ENCODE data around the gene OTOP2.

DNA sequence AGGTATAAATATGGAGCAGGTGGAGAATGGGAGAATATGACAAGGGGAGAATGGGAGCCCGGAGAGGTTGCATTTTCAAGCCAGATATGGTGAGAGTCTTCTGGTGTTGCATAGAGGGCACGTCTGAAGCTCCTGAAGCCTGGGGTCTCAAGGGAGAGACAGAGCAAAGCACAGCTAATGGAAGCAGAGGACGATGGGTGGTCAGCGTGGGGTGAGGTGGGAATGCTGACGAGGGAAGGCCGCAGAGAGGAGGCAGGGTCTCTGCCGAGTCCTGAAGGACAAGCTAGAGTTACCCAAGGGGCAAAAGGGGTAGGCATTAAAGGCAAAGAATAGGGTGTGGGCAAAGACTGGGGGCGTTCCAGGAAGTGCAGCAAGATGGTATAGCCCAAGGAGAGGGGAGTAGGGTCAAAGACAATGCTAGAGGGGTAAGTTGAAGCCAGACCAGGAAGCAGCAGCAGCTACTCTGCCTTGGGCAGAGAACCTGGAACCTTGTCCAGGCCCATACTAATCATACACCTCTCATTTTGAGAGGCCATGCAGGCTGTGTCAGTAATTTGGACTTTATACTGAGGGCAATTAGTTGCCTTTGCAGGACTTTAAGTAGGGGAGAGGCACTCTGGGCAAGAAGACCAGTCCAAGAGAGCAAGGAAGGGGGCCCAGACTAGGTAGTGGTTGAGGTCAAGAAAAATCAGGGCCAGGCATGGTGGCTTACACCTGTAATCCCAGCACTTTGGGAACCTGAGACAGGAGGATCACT is 14.3 kb downstream of the OTOP2 start:
- TF ChIP-seq, protein P1, sequence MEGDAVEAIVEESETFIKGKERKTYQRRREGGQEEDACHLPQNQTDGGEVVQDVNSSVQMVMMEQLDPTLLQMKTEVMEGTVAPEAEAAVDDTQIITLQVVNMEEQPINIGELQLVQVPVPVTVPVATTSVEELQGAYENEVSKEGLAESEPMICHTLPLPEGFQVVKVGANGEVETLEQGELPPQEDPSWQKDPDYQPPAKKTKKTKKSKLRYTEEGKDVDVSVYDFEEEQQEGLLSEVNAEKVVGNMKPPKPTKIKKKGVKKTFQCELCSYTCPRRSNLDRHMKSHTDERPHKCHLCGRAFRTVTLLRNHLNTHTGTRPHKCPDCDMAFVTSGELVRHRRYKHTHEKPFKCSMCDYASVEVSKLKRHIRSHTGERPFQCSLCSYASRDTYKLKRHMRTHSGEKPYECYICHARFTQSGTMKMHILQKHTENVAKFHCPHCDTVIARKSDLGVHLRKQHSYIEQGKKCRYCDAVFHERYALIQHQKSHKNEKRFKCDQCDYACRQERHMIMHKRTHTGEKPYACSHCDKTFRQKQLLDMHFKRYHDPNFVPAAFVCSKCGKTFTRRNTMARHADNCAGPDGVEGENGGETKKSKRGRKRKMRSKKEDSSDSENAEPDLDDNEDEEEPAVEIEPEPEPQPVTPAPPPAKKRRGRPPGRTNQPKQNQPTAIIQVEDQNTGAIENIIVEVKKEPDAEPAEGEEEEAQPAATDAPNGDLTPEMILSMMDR (IDR thresholded peaks at IDR 0.05): no peak
- TF ChIP-seq POLR2A (IDR thresholded peaks at IDR 0.05): no peak
